NCI-H2081 treated with DMSO at 0.1 percent for 48 hours (cell line): ENCODE results near the gene TECPR2.
"Not testable (repeated sequence)": the region's sequence is repeated elsewhere in the genome, so short reads cannot be mapped to it uniquely, and the experiment has no call there.

Experiments
- DNase-seq: peaks from one replicate; lab custom pipeline; 2025; lab: John Stamatoyannopoulos, UW

TECPR2 gene

GRCh38 chr14:102509746-102510615, 147.2 kb downstream of the TECPR2 start, which contains the start of gene ANKRD9:
TSS of gene ANKRD9 (minus strand) at chr14:102509776. CDS start at chr14:102507889, 1,887 bp downstream.
- DNase-seq = peak; percentile 53

GRCh38 chr14:102510616-102511520, 148.1 kb downstream of the TECPR2 start:
- DNase-seq = no peak

- DNase-seq = no peak
These were observed 148.8 kb downstream of the TECPR2 start for GRCh38 chr14:102511538-102511937.

GRCh38 chr14:102512793-102513300, 150.1 kb downstream of the TECPR2 start:
- DNase-seq = no peak

GRCh38 chr14:102513899-102514772, 151.4 kb downstream of the TECPR2 start:
- no peak for DNase-seq

GRCh38 chr14:102514987-102515733, 152.4 kb downstream of the TECPR2 start:
- DNase-seq = no peak

- no peak for DNase-seq
These were observed 154.0 kb downstream of the TECPR2 start for GRCh38 chr14:102516531-102517391.

GRCh38 chr14:102517392-102518062, 154.8 kb downstream of the TECPR2 start:
- DNase-seq = no peak

GRCh38 chr14:102518063-102518648, 155.4 kb downstream of the TECPR2 start:
- DNase-seq = no peak

- not testable (repeated sequence) for DNase-seq
These were observed 157.0 kb downstream of the TECPR2 start for GRCh38 chr14:102519709-102520108.

GRCh38 chr14:102523200-102523568, 160.4 kb downstream of the TECPR2 start:
- no peak for DNase-seq

- peak; percentile 24 for DNase-seq
These were observed 161.1 kb downstream of the TECPR2 start for GRCh38 chr14:102523569-102524450.

GRCh38 chr14:102524451-102525218, 161.9 kb downstream of the TECPR2 start:
- DNase-seq = peak; percentile 99

GRCh38 chr14:102525219-102525928, 162.6 kb downstream of the TECPR2 start:
- peak; percentile 19 for DNase-seq

- DNase-seq = no peak
These were observed 163.3 kb downstream of the TECPR2 start for GRCh38 chr14:102525929-102526497.
